ENCODE results near the gene ZDHHC14.
A peak's percentile ranks its signal among the peaks of the same experiment; 100 is the strongest.

The ZDHHC14 gene

DNA sequence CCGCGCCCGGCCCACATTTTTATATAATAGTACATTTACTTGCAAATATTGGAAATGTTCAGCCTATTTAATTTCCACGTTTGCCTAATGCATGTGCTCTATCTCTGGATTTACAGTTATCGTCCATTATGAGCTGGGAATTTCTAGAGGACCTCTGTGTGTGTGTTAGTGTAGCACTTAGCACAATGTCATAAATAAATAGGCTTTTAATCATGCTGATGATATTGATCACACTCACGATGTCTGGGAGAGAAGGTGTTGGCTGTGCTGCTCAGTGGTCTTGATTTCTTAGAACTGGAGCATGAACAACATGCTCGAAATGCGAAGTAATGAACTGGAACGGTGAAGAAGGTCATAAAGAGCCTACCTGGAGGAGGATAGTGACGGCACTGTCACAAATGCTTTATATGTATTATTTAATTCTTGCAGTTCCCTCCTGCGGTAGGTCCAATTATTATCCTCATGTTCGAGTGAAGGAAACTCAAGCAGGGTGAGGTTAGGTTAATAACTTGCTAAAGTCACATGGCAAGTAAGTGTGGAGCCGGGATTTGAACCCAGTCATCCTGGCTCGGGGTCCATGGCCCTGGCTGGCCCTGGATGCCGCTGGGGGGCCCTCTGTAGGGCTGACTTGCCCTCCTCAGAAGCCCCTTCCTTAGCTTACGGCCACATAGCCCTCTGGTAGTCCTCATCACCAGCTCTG, 130.8 kb downstream of the ZDHHC14 start:
- TF ChIP-seq, protein P1, sequence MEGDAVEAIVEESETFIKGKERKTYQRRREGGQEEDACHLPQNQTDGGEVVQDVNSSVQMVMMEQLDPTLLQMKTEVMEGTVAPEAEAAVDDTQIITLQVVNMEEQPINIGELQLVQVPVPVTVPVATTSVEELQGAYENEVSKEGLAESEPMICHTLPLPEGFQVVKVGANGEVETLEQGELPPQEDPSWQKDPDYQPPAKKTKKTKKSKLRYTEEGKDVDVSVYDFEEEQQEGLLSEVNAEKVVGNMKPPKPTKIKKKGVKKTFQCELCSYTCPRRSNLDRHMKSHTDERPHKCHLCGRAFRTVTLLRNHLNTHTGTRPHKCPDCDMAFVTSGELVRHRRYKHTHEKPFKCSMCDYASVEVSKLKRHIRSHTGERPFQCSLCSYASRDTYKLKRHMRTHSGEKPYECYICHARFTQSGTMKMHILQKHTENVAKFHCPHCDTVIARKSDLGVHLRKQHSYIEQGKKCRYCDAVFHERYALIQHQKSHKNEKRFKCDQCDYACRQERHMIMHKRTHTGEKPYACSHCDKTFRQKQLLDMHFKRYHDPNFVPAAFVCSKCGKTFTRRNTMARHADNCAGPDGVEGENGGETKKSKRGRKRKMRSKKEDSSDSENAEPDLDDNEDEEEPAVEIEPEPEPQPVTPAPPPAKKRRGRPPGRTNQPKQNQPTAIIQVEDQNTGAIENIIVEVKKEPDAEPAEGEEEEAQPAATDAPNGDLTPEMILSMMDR (conservative IDR thresholded peaks at IDR 0.05; ENCODE audit: low read depth, low read length) = no peak
- H3K4me3 ChIP-seq (ENCODE audit: low read length) = no peak overlapping the region
- no peak for DNase-seq (ENCODE audit: low read depth)

DNA sequence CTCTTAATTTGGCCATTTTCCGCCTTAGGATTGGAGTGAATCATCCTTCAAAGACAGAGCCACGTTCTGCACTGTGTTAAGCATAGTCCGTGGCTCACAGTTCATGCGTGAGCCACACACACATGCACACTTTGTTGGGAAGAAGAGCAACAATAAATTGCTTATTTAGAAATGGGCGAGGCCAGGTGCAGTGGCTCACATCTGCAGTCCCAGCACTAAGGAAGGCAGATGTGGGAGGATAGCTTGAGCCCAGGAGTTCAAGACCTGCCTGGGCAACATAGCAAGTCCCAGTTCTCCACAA, 131.3 kb downstream of the ZDHHC14 start:
- H3K4me3 ChIP-seq (ENCODE audit: low read length) = no peak overlapping the region
- TF ChIP-seq, protein P1 (conservative IDR thresholded peaks at IDR 0.05; ENCODE audit: low read depth, low read length) = no peak
- no peak for DNase-seq (ENCODE audit: low read depth)

DNA sequence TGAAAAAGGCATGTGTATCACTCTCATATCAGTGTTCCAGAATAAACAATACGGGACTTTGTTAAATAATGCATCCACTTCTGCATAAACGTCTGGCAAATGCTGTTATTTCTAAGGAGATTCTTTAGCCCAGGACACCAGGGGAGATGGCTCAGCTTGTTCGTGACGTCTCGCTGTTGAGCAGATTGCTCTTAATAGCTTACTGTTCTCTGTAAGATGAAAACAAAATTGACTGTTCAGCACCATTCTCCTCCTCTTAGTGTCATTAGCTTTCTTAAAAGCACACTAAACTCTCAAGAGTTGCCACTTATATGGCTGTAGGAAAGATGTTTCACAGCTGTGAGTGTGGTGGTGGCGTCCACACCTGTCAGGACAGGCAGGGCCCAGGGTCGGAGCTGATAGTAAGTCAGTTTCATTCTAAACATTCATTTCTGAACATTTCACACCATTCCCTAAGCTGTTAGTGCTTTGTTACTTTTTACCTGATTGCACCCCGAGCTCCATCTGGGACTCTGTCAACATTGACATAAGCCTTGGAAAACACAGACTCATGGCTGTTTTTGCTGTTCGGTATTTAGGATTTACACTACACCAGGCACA, 132.1 kb downstream of the ZDHHC14 start:
- no peak for DNase-seq (ENCODE audit: low read depth)
- H3K4me3 ChIP-seq (ENCODE audit: low read length) = no peak overlapping the region
- TF ChIP-seq, protein P1 (conservative IDR thresholded peaks at IDR 0.05; ENCODE audit: low read depth, low read length) = no peak

DNA sequence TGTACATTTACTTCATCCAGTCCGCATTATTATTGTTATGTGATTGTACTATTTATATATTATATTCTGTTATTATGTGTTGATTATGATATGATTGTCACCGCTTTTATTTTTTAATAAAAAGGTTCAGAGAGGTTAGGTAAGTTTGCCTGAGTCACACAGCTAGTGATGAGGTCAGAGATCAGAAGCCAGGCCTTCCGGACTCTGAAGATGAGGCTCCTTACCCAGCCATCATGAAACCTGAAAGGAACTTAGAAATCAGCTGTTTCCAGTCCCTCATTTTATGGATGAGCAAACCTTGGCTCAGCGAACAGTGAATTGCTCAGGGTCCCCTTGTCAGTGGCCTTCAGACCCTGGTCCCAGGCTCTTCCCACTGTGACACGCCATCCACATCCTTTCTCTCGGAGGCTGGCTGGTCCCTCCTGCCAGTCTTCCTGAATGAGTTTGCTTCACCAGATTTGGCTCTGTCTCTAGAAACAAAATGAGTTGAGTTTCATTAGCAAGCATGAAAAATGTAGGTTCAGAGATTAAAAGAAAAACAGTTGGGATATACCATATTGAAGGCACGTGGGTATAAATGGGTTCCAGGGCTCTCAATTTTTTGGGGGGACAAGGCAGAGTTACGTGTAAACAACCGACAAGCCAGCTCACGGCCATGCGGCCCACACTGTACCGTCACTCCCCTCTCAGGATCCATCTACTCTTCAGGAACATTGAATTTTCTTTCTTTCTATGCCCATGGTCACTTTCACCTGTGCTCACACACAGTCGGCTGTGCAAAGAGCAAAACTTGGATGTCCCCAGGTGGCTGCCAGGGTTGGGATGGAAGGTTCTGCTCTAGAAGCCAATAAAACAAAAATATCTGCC, 132.9 kb downstream of the ZDHHC14 start:
- no peak for DNase-seq (ENCODE audit: low read depth)
- TF ChIP-seq, protein P1 (conservative IDR thresholded peaks at IDR 0.05; ENCODE audit: low read depth, low read length) = no peak
- no peak overlapping the region for H3K4me3 ChIP-seq (ENCODE audit: low read length)

DNA sequence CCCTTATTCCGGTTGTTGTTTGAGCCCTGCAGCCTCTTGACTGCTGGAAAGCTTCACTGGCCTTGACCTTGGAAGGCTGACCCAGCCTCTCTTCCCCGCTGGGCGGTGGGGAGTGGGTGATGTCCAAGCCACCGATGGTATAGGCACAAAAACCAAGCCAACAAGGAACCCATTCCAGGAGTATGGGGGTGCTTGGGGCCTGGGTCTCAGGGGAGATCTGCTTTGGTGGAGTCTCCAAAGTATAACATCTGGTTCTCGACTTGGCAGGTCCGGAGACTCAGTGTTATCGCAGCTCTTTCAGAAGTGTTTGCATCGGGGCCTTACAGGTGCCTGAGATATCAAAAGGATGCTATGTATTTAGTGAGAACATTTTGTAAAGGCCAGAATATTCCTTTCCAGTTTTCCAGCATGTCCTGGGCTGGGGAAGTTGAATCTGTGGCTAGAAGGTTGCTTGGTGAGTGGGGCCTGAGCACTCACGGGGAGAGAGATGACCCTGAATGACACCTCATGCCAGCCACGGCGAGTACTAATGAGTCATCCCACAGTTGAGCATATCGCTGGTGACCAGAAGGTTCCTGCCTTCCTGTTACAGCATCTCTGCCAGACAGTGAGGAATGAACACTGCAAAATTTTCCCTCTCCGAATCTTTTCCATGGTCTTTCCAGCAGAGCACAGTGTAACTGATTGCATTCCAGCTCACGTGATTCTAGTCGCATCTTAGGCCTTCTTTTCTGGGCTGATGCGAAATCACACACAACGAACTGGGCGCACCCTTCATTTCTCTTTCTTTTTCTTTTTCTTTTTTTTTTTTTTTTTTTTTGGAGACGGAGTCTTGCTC, 133.9 kb downstream of the ZDHHC14 start:
- TF ChIP-seq, protein P1 (conservative IDR thresholded peaks at IDR 0.05; ENCODE audit: low read depth, low read length) = no peak
- H3K4me3 ChIP-seq (ENCODE audit: low read length) = no peak overlapping the region
- peak; percentile 30 for DNase-seq (ENCODE audit: low read depth)

DNA sequence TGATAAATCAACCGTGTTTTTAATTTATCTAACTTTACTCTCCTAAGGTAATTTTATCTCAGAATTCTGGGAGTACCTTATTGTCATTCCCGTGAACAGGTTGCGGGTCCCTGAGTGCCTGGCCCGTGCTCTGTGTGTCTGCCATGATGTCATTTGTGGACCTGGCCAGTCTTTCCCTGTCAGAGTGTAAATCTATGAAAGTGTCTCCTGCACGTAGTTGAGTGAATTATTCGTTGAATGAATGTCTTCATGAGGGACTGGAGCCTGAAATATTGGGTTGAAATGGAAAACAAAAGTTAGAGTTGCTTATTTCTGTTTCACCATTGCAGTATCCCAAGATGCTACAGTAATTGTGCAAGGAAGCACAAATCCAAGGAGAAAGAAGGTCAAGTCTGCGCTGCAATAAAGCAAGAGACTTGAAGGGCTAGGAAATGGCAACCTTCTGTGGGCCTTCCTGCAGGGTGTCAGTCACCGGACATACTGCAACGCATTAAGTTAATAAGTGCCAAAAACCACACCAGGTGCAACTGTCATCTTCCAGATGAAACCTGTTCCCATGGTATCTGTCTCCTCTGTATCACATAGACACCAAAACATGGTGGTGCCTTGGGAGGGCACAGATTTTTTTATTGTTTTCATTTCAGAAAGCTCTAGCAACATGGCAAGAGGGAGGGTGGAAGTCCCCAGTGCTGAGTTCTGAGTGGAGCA, 135.5 kb downstream of the ZDHHC14 start:
- H3K4me3 ChIP-seq (ENCODE audit: low read length) = no peak overlapping the region
- TF ChIP-seq, protein P1 (conservative IDR thresholded peaks at IDR 0.05; ENCODE audit: low read depth, low read length) = no peak
- DNase-seq (ENCODE audit: low read depth) = no peak

Data from retinal pigment epithelial cell (primary cell).